H9 (cell line): Measurements from ENCODE around the gene UBR7. TPM values are rescaled to one million over a fixed set of nuclear protein-coding genes. Genes with fewer than 3 reads are reported as not detected.
A peak's percentile ranks its signal among the peaks of the same experiment; 100 is the strongest.

Source experiments
- DNase-seq: peaks from one replicate; pipeline ENCODE4 v3.0.0-alpha.2; 2017
- H2AFZ ChIP-seq: one replicate; pipeline ENCODE4 v1.6.1; 2013; ENCODE audit warnings: mild to moderate bottlenecking, low read length, control low read depth, moderate library complexity
- H2AK5ac ChIP-seq: 2 replicates; pipeline ENCODE4 v1.6.1; 2013; ENCODE audit warnings: low read length, control low read depth, mixed read lengths; ENCODE audit not compliant: insufficient read length
- H2BK120ac ChIP-seq: one replicate; pipeline ENCODE4 v1.6.1; 2013; ENCODE audit warnings: low read depth, mild to moderate bottlenecking, low read length, control low read depth, inconsistent platforms; ENCODE audit not compliant: poor library complexity, severe bottlenecking
- H2BK12ac ChIP-seq: 2 replicates; pipeline ENCODE4 v1.6.1; 2013; ENCODE audit warnings: low read length, control low read depth, mixed read lengths, low read depth; ENCODE audit not compliant: insufficient read length
- H2BK15ac ChIP-seq: 2 replicates; pipeline ENCODE4 v1.6.1; 2013; ENCODE audit warnings: low read depth, low read length, control low read depth
- H2BK20ac ChIP-seq: one replicate; pipeline ENCODE4 v1.6.1; 2013; ENCODE audit warnings: low read depth, mild to moderate bottlenecking, low read length, control low read depth, inconsistent platforms; ENCODE audit not compliant: poor library complexity, severe bottlenecking
- H2BK5ac ChIP-seq: 2 replicates; pipeline ENCODE4 v1.6.1; 2013; ENCODE audit warnings: low read length, control low read depth, mixed read lengths; ENCODE audit not compliant: insufficient read length
- H3K14ac ChIP-seq: 2 replicates; pipeline ENCODE4 v1.6.1; 2013; ENCODE audit warnings: low read length, control low read depth; ENCODE audit not compliant: insufficient read depth
- H3K18ac ChIP-seq: 2 replicates; pipeline ENCODE4 v1.6.1; 2013; ENCODE audit warnings: low read depth, mild to moderate bottlenecking, mixed read lengths, low read length, control low read depth; ENCODE audit not compliant: insufficient read length
- H3K23ac ChIP-seq: 2 replicates; pipeline ENCODE4 v1.6.1; 2013; ENCODE audit warnings: low read length, control low read depth, mixed read lengths, low read depth; ENCODE audit not compliant: insufficient read length
- H3K23me2 ChIP-seq: 2 replicates; pipeline ENCODE4 v1.6.1; 2013; ENCODE audit warnings: low read depth, mild to moderate bottlenecking, mixed read lengths, low read length, control low read depth; ENCODE audit not compliant: insufficient read length, poor library complexity, severe bottlenecking
- H3K27ac ChIP-seq: 2 replicates; pipeline ENCODE4 v1.5.1; 2013; ENCODE audit warnings: low read length, control low read depth, mixed read lengths, low read depth; ENCODE audit not compliant: insufficient read length
- H3K27me3 ChIP-seq: 2 replicates; pipeline ENCODE4 v1.6.1; 2013; ENCODE audit warnings: low read length, control low read depth, inconsistent platforms; ENCODE audit not compliant: insufficient read depth
- H3K4ac ChIP-seq: 2 replicates; pipeline ENCODE4 v1.6.1; 2013; ENCODE audit warnings: low read depth, mild to moderate bottlenecking, control low read depth, inconsistent platforms, low read length, moderate library complexity
- H3K4me1 ChIP-seq: 2 replicates; pipeline ENCODE4 v1.6.1; 2013; ENCODE audit warnings: low read length, control low read depth, inconsistent platforms; ENCODE audit not compliant: insufficient read depth
- H3K4me2 ChIP-seq: 2 replicates; pipeline ENCODE4 v1.6.1; 2013; ENCODE audit warnings: low read length, control low read depth, mixed read lengths; ENCODE audit not compliant: insufficient read length, insufficient read depth
- H3K56ac ChIP-seq: 2 replicates; pipeline ENCODE4 v1.6.1; 2013; ENCODE audit warnings: low read depth, mild to moderate bottlenecking, mixed read lengths, low read length, control low read depth; ENCODE audit not compliant: insufficient read length
- H3K79me1 ChIP-seq: 2 replicates; pipeline ENCODE4 v1.6.1; 2013; ENCODE audit warnings: low read depth, mild to moderate bottlenecking, moderate library complexity, low read length, control low read depth, inconsistent platforms; ENCODE audit not compliant: insufficient read depth, poor library complexity, severe bottlenecking
- H3K79me2 ChIP-seq: 2 replicates; pipeline ENCODE4 v1.6.1; 2013; ENCODE audit warnings: low read length, control low read depth, inconsistent platforms; ENCODE audit not compliant: insufficient read depth
- H3K9ac ChIP-seq: 2 replicates; pipeline ENCODE4 v1.6.1; 2013; ENCODE audit warnings: low read length, control low read depth, mixed read lengths; ENCODE audit not compliant: insufficient read length; ENCODE audit errors: extremely low read depth
- H3K9me3 ChIP-seq: one replicate; pipeline ENCODE4 v1.6.1; 2013; ENCODE audit warnings: low read depth, low read length, inconsistent platforms; ENCODE audit not compliant: control insufficient read depth
- H3T11ph ChIP-seq: one replicate; pipeline ENCODE4 v1.6.1; 2013; ENCODE audit warnings: mild to moderate bottlenecking, low read length, control low read depth, inconsistent platforms
- H4K20me1 ChIP-seq: one replicate; pipeline ENCODE4 v1.6.1; 2013; ENCODE audit not compliant: control insufficient read depth, insufficient read length, insufficient read depth
- H4K5ac ChIP-seq: 2 replicates; pipeline ENCODE4 v1.6.1; 2013; ENCODE audit warnings: low read depth, mild to moderate bottlenecking, mixed read lengths, low read length, control low read depth; ENCODE audit not compliant: insufficient read length
- H4K8ac ChIP-seq: replicated peaks from 2 replicates; pipeline ENCODE4 v1.6.1; 2013; ENCODE audit warnings: low read length, control low read depth, mixed read lengths, low read depth; ENCODE audit not compliant: insufficient read length
- H4K91ac ChIP-seq: 2 replicates; pipeline ENCODE4 v1.6.1; 2013; ENCODE audit warnings: low read depth, mild to moderate bottlenecking, moderate library complexity, mixed read lengths, low read length, control low read depth; ENCODE audit not compliant: insufficient read length
- H3K27ac Mint-ChIP-seq, 3 experiments: 2 replicates in 2 of 3; 3 replicates in 1 of 3; pipeline ENCODE4 v1.8.0; 2020 to 2021; ENCODE audit warnings: mixed read lengths in 3 of 3, mild to moderate bottlenecking in 1 of 3, moderate library complexity in 1 of 3
- H3K27me3 Mint-ChIP-seq: 2 replicates; pipeline ENCODE4 v1.8.0; 2021; ENCODE audit warnings: low read depth, mild to moderate bottlenecking, moderate library complexity, mixed read lengths
- H3K36me3 Mint-ChIP-seq, 3 experiments: 2 replicates in 2 of 3; 3 replicates in 1 of 3; pipeline ENCODE4 v1.8.0; 2020 to 2021; ENCODE audit warnings: low read depth in 3 of 3, mixed read lengths in 3 of 3; ENCODE audit not compliant: insufficient read depth in 1 of 3
- H3K4me1 Mint-ChIP-seq, 2 experiments: 2 replicates each; pipeline ENCODE4 v1.8.0; 2020; ENCODE audit warnings: mixed read lengths in 2 of 2
- H3K4me3 Mint-ChIP-seq, 2 experiments: 2 replicates in 1 of 2; 3 replicates in 1 of 2; pipeline ENCODE4 v1.8.0; 2020 to 2021; ENCODE audit warnings: mild to moderate bottlenecking in 2 of 2, mixed read lengths in 2 of 2, moderate library complexity in 1 of 2
- H3K9me3 Mint-ChIP-seq, 2 experiments: 2 replicates in 1 of 2; 3 replicates in 1 of 2; pipeline ENCODE4 v1.8.0; 2020; ENCODE audit warnings: mild to moderate bottlenecking in 2 of 2, mixed read lengths in 2 of 2, moderate library complexity in 1 of 2
- CTCF ChIP-seq: fragments of 200-600 bp; sonication (generic); conservative IDR thresholded peaks from 3 replicates; pipeline ENCODE4 v1.8.0; 2021; ENCODE audit warnings: antibody characterized with exemption, mild to moderate bottlenecking
- WGBS: extraction: QIAGEN DNeasy Blood & Tissue Kit; methylation state at CpG from one replicate; pipeline ENCODE4 v1.1.7; 2013; ENCODE audit warnings: missing lambda C conversion rate, low lambda C conversion rate, mixed read lengths; ENCODE audit not compliant: insufficient read length; ENCODE audit errors: extremely low coverage; 5-methylcytosine and 5-hydroxymethylcytosine counted together
- total RNA-seq: library from RNA; stranded (reverse); gene quantifications from 2 replicates; pipeline ENCODE4 v1.2.1, GENCODE V29; 2021

The UBR7 gene
- total RNA-seq, 1 experiment from 2014 or later: 28.4 TPM

- Mint-ChIP-seq H3K4me3 (no peak overlapping the region), H3K4me1 (peaks cover 14 to 16% of the 10 kb centered on the region in 2 experiments), H3K27ac (peak overlapping the region in 2 of 3 experiments; percentile 23 to 44; a peak in 3 of 7 replicates), H3K27me3 (no peaks in the 10 kb centered on the region), H3K9me3 (no peaks in the 10 kb centered on the region), H3K36me3 (peaks cover 4 to 15% (median 8%) of the 10 kb centered on the region in 3 experiments; a peak in 6 of 7 replicates)
- no peak overlapping the region for H3K14ac ChIP-seq
- no peaks in the 10 kb centered on the region for H3K23me2 ChIP-seq
- no peak overlapping the region for H2BK12ac ChIP-seq
- H3K18ac ChIP-seq: no peak overlapping the region
- TF ChIP-seq CTCF: no peak
- H4K20me1 ChIP-seq: no peaks in the 10 kb centered on the region
- no peaks in the 10 kb centered on the region for H3K79me2 ChIP-seq
- no peak overlapping the region for H2BK5ac ChIP-seq
- no peak overlapping the region for H3K4ac ChIP-seq
- H2BK120ac ChIP-seq: no peak overlapping the region
- no peak overlapping the region for H3T11ph ChIP-seq
- no peaks in the 10 kb centered on the region for H3K9me3 ChIP-seq
- H3K23ac ChIP-seq: no peak overlapping the region
- H2BK15ac ChIP-seq: no peak overlapping the region
- no peak overlapping the region for H4K5ac ChIP-seq
- DNase-seq: no peak
- H3K4me1 ChIP-seq: no peaks in the 10 kb centered on the region; the same call in 1 of the 2 replicates
- no peak overlapping the region for H3K9ac ChIP-seq
- no CpG with 5 or more reads among the region's 3 CpGs for WGBS
- H3K79me1 ChIP-seq: no peaks in the 10 kb centered on the region
- H3K4me2 ChIP-seq: no peak overlapping the region
- H3K56ac ChIP-seq: no peak overlapping the region
- H4K8ac ChIP-seq: no peak overlapping the region
- no peak overlapping the region for H4K91ac ChIP-seq
- no peak overlapping the region for H2BK20ac ChIP-seq
- no peak overlapping the region for H2AK5ac ChIP-seq
- no peaks in the 10 kb centered on the region for H3K27me3 ChIP-seq
- no peak overlapping the region for H3K27ac ChIP-seq
- H2AFZ ChIP-seq: no peak overlapping the region
Measured at GRCh38 chr14:93267149-93267711, 60.2 kb downstream of the UBR7 start.
